ENCODE results near the gene ERICH2.
"Not testable (repeated sequence)": the region's sequence is repeated elsewhere in the genome, so short reads cannot be mapped to it uniquely, and the experiment has no call there.

DNA sequence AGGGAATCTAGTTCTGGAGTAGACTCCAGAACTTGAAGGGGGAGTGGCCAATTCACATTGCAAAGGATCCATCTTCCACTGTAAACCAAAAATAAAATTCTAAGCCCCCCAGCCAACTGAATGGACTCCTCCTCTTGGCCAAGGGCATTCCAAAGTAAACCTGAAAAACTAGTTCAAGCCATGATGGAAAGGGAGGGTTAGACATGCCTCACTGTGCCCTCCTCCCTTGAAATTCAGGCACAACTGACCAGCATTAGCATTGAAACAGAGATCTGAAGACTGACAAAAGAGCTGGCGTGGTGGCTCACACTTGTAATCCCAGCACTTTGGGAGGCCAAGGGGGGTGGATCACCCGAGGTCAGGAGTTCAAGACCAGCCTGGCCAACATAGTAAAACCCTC, 35.6 kb upstream of the ERICH2 start:
- TF ChIP-seq, protein P1, sequence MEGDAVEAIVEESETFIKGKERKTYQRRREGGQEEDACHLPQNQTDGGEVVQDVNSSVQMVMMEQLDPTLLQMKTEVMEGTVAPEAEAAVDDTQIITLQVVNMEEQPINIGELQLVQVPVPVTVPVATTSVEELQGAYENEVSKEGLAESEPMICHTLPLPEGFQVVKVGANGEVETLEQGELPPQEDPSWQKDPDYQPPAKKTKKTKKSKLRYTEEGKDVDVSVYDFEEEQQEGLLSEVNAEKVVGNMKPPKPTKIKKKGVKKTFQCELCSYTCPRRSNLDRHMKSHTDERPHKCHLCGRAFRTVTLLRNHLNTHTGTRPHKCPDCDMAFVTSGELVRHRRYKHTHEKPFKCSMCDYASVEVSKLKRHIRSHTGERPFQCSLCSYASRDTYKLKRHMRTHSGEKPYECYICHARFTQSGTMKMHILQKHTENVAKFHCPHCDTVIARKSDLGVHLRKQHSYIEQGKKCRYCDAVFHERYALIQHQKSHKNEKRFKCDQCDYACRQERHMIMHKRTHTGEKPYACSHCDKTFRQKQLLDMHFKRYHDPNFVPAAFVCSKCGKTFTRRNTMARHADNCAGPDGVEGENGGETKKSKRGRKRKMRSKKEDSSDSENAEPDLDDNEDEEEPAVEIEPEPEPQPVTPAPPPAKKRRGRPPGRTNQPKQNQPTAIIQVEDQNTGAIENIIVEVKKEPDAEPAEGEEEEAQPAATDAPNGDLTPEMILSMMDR (IDR thresholded peaks at IDR 0.05) = not testable (repeated sequence)
- not testable (repeated sequence) for TF ChIP-seq POLR2A, POLR2AphosphoS5 (IDR thresholded peaks at IDR 0.05)
